A549 (cell line): ENCODE measurements around the gene RIPPLY1.

Source experiments
- CHD2 ChIP-seq: fragments of 150-350 bp; IDR thresholded peaks from 2 replicates; pipeline ENCODE4 v1.6.1; 2014; ENCODE audit warnings: low read length; ENCODE audit not compliant: partially characterized antibody
- CTCF ChIP-seq: fragments of >200 bp; sonication (Bioruptor Twin); formaldehyde crosslinking; IDR thresholded peaks from 3 replicates; pipeline ENCODE4 v1.5.1; 2016
- EP300 ChIP-seq, 2 experiments: fragments of >200 bp; sonication (Bioruptor Twin); formaldehyde crosslinking; IDR thresholded peaks; 2 replicates in 1 of 2; 3 replicates in 1 of 2; pipeline ENCODE4 v1.6.1; 2016 to 2017
- JUNB ChIP-seq: fragments of >200 bp; sonication (Bioruptor Twin); formaldehyde crosslinking; IDR thresholded peaks from 2 replicates; pipeline ENCODE4 v1.6.1; 2016
- POLR2AphosphoS2 ChIP-seq: conservative IDR thresholded peaks from 2 replicates; pipeline ENCODE4 v1.6.1; 2012; ENCODE audit warnings: low read length, improper control_type of control experiment, inconsistent platforms
- RAD21 ChIP-seq, 2 experiments: fragments of >200 bp in 1 of 2; sonication (Bioruptor Twin) in 1 of 2; formaldehyde crosslinking in 1 of 2; IDR thresholded peaks in 1 of 2; conservative IDR thresholded peaks in 1 of 2; 2 replicates in 1 of 2; 3 replicates in 1 of 2; pipeline ENCODE4 v1.6.1; 2012 to 2018; ENCODE audit warnings: inconsistent platforms in 1 of 2
- RNF2 ChIP-seq: fragments of 200-600 bp; sonication (generic); IDR thresholded peaks from 2 replicates; pipeline ENCODE4 v1.6.1; 2016; ENCODE audit warnings: low read depth, mild to moderate bottlenecking, antibody characterized with exemption, moderate library complexity, borderline replicate concordance
- SMC3 ChIP-seq: fragments of >200 bp; sonication (Bioruptor Twin); formaldehyde crosslinking; IDR thresholded peaks from 3 replicates; pipeline ENCODE4 v1.6.1; 2018; ENCODE audit warnings: inconsistent platforms
- USF2 ChIP-seq: fragments of 450-650 bp; IDR thresholded peaks from 2 replicates; pipeline ENCODE4 v1.6.1; 2014; ENCODE audit warnings: antibody characterized with exemption

- TF ChIP-seq JUNB (no peak), USF2 (no peak), POLR2AphosphoS2 (no peak), CHD2 (no peak), EP300 (IDR thresholded peaks at IDR 0.05) (no peak), RNF2 (no peak), CTCF (no peak), RAD21 (conservative IDR thresholded peaks at IDR 0.05 in 1 of 2, IDR thresholded peaks at IDR 0.05 in 1 of 2) (no peak), SMC3 (no peak)
These were observed 39.4 kb downstream of the RIPPLY1 start for GRCh38 chrX:106863697-106864096.
